ENCODE results near the gene IL13RA1. TPM values are rescaled to one million over a fixed set of nuclear protein-coding genes. Genes with fewer than 3 reads are reported as not detected.
A peak's percentile ranks its signal among the peaks of the same experiment; 100 is the strongest.

Gene IL13RA1
- 0.28 TPM for polyA plus RNA-seq (2012; ENCODE audit: insufficient read depth, insufficient read length, low read depth)

DNA sequence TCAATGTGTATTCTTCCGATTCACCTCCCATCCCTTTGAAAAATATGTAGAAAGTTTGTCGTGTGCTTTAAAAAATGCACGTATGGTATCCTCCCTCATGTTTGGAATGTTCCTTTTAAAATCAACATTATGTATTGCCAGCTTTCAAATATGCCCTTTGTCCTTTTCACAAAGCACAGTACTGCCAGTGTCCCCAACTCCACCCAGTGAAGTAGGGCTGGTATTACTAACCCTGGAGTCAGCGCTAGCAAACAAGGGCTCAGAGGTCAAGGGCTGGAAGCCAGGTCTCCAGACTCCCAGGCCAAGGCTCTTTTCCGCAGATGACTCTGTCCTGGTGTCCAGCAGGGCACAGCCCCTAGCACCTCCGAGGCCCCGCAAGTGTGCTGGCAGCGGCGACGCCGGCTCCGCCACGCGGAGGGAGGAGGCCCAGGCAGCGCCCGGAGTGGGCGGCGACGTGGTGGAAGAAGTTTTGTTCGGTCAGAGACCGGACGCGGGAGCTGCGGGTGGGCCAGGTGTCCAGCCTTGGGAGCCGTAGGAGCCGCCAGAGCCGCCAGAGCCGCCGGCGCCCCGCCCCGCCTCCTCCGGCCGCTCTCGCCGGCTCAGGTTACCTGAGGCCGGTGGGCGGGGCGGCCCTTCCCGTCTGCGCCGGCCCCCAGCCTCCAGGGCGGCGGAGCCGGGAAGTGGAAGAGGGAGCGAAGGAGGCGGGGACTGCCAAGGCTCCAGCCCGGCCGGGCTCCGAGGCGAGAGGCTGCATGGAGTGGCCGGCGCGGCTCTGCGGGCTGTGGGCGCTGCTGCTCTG is at the start of gene IL13RA1:
Gene IL13RA1 (plus strand): TSS at position 720 of the 799 bp plus-strand sequence. CDS start 33 bp downstream, at position 753.
- peaks cover 5% of the 10 kb centered on the region for H3K27me3 ChIP-seq
- TF ChIP-seq, protein P1, sequence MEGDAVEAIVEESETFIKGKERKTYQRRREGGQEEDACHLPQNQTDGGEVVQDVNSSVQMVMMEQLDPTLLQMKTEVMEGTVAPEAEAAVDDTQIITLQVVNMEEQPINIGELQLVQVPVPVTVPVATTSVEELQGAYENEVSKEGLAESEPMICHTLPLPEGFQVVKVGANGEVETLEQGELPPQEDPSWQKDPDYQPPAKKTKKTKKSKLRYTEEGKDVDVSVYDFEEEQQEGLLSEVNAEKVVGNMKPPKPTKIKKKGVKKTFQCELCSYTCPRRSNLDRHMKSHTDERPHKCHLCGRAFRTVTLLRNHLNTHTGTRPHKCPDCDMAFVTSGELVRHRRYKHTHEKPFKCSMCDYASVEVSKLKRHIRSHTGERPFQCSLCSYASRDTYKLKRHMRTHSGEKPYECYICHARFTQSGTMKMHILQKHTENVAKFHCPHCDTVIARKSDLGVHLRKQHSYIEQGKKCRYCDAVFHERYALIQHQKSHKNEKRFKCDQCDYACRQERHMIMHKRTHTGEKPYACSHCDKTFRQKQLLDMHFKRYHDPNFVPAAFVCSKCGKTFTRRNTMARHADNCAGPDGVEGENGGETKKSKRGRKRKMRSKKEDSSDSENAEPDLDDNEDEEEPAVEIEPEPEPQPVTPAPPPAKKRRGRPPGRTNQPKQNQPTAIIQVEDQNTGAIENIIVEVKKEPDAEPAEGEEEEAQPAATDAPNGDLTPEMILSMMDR (IDR thresholded peaks at IDR 0.05; ENCODE audit: low read depth, low read length), result no peak
- H3K36me3 ChIP-seq, result no peaks in the 10 kb centered on the region
- H3K4me3 ChIP-seq (ENCODE audit: low read depth, low read length), result peak within 1 kb of the TSS; percentile 49
- H3K4me1 ChIP-seq, result no peaks in the 10 kb centered on the region
- DNase-seq, result peak; percentile 71
- H3K9me3 ChIP-seq, result no peaks in the 10 kb centered on the region

DNA sequence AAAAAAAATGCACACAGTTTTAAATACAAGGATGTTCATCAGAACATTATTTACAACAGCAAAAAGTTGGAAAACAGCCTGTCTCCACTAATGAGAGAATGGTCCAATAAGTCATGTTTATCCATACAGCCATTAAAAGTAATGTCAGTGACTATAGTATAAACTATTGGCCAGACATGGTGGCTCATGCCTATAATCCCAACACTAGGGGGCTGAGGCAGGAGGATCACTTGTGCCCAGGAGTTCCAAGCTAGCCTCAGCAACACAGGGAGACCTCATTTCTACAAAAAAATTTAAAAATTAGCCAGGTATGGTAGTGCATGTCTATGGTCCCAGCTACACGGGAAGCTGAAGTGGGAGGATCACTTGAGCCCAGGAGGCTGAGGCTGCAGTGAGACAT is 48.1 kb upstream of the IL13RA1 start:
- TF ChIP-seq, protein P1 (IDR thresholded peaks at IDR 0.05; ENCODE audit: low read depth, low read length), result no peak
- no peaks in the 10 kb centered on the region for H3K9me3 ChIP-seq
- no peaks in the 10 kb centered on the region for H3K36me3 ChIP-seq
- no peak overlapping the region for H3K4me3 ChIP-seq (ENCODE audit: low read depth, low read length)
- no peaks in the 10 kb centered on the region for H3K4me1 ChIP-seq
- DNase-seq, result no peak
- no peaks in the 10 kb centered on the region for H3K27me3 ChIP-seq

- TF ChIP-seq, protein P1 (IDR thresholded peaks at IDR 0.05; ENCODE audit: low read depth, low read length), result no peak
- Histone ChIP-seq H3K9me3 (no peaks in the 10 kb centered on the region), H3K27me3 (no peaks in the 10 kb centered on the region), H3K4me3 (ENCODE audit: low read depth, low read length) (no peak overlapping the region), H3K36me3 (no peaks in the 10 kb centered on the region), H3K4me1 (no peaks in the 10 kb centered on the region)
- DNase-seq, result no peak
Measured at GRCh38 chrX:118682258-118683014, 45.0 kb upstream of the IL13RA1 start.

DNA sequence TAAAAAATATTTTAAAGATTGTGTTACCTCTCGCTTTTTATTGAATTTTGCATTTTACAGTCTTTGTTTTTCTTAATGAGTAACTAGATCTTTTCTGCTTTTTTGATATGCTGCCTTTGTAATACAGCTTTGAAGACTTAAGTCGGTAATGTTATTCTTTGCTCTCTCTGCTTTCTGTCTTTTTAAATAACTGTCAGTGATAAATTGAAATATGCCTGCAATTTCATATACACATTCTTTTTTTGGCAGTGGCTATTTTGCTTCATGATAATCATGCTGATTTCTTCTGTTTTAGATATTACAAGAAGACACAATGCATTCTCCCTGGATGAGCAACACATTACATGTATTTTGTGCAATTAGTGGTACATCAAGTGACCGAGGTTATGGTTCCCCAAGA is 42.0 kb upstream of the IL13RA1 start:
- DNase-seq, result no peak
- H3K4me1 ChIP-seq, result no peaks in the 10 kb centered on the region
- H3K27me3 ChIP-seq, result no peaks in the 10 kb centered on the region
- H3K36me3 ChIP-seq, result no peaks in the 10 kb centered on the region
- H3K4me3 ChIP-seq (ENCODE audit: low read depth, low read length), result no peak overlapping the region
- TF ChIP-seq, protein P1 (IDR thresholded peaks at IDR 0.05; ENCODE audit: low read depth, low read length), result no peak
- no peaks in the 10 kb centered on the region for H3K9me3 ChIP-seq

GRCh38 chrX:118688935-118689334 is 38.5 kb upstream of the IL13RA1 start:
- Histone ChIP-seq H3K36me3 (no peaks in the 10 kb centered on the region), H3K27me3 (no peaks in the 10 kb centered on the region), H3K4me3 (ENCODE audit: low read depth, low read length) (no peak overlapping the region), H3K9me3 (no peaks in the 10 kb centered on the region), H3K4me1 (no peaks in the 10 kb centered on the region)
- DNase-seq, result no peak
- TF ChIP-seq, protein P1 (IDR thresholded peaks at IDR 0.05; ENCODE audit: low read depth, low read length), result no peak

Measured in BE2C (cell line).